Breast epithelium (tissue), 4 donors: ENCODE data around the gene GNLY. TPM values are rescaled to one million over a fixed set of nuclear protein-coding genes. Genes with fewer than 3 reads are reported as not detected.

Source experiments
- DNase-seq, 2 donors: peaks; one replicate each; pipeline ENCODE4 v3.0.0-alpha.2; 2019; ENCODE audit warnings: low spot score in 2 of 2
- H3K27ac ChIP-seq, 2 donors: fragments of 200-600 bp; sonication (generic) in 1 of 2; one replicate each; pipeline ENCODE4 v1.5.1; 2016 to 2019; ENCODE audit warnings: mild to moderate bottlenecking in 1 of 2
- H3K27me3 ChIP-seq, 2 donors: fragments of 200-600 bp; sonication (generic) in 1 of 2; one replicate each; pipeline versions ENCODE4 v1.5.1 to v1.6.0; 2017 to 2019; ENCODE audit warnings: control low read depth in 1 of 2, mild to moderate bottlenecking in 1 of 2
- H3K36me3 ChIP-seq: fragments of 200-600 bp; one replicate; pipeline ENCODE4 v1.5.1; 2019
- H3K4me1 ChIP-seq, 2 donors: fragments of 200-600 bp; sonication (generic); one replicate each; pipeline ENCODE4 v1.5.1; 2016 to 2019; ENCODE audit warnings: control low read depth in 1 of 2
- H3K4me3 ChIP-seq, 3 donors: fragments of 200-600 bp; sonication (generic); 1 replicate in 2 of 3; 2 replicates in 1 of 3; pipeline ENCODE4 v1.5.1; 2016 to 2019; ENCODE audit warnings: mild to moderate bottlenecking in 3 of 3, moderate library complexity in 2 of 3
- H3K9me3 ChIP-seq, 2 donors: fragments of 200-600 bp; sonication (generic) in 1 of 2; one replicate each; pipeline ENCODE4 v1.5.1; 2016 to 2019; ENCODE audit warnings: control low read depth in 1 of 2
- POLR2A ChIP-seq: fragments of 450-650 bp; IDR thresholded peaks from one replicate; pipeline ENCODE4 v1.6.1; 2016; ENCODE audit warnings: antibody characterized with exemption, mild to moderate bottlenecking, moderate library complexity
- POLR2AphosphoS5 ChIP-seq, 3 donors: sonication (generic); formaldehyde crosslinking; IDR thresholded peaks; one replicate each; pipeline ENCODE4 v1.6.1; 2017; ENCODE audit warnings: antibody characterized with exemption in 3 of 3
- intact Hi-C: fragments of 100-400 bp; cut with DNase I; formaldehyde crosslinking; loops from one replicate; pipeline ENCODE4 v1.15.1; 2023; ENCODE audit warnings: low total_unique reads
- total RNA-seq, 3 donors: library from RNA; depleted of rRNA; stranded (reverse); fragments of >200 nt; gene quantifications; one replicate each; pipeline ENCODE4 v1.1.0, GENCODE V29; 2016
- TF ChIP-seq, protein P1 (sequence below), 3 donors: fragments of 450-650 bp; IDR thresholded peaks; one replicate each; pipeline ENCODE4 v1.5.1; 2016 to 2017; ENCODE audit warnings: antibody characterized with exemption in 3 of 3, mild to moderate bottlenecking in 3 of 3, moderate library complexity in 3 of 3

Gene GNLY
- total RNA-seq, 3 donors from 2014 or later: 2.0 to 2.6 (median 2.1) TPM

DNA sequence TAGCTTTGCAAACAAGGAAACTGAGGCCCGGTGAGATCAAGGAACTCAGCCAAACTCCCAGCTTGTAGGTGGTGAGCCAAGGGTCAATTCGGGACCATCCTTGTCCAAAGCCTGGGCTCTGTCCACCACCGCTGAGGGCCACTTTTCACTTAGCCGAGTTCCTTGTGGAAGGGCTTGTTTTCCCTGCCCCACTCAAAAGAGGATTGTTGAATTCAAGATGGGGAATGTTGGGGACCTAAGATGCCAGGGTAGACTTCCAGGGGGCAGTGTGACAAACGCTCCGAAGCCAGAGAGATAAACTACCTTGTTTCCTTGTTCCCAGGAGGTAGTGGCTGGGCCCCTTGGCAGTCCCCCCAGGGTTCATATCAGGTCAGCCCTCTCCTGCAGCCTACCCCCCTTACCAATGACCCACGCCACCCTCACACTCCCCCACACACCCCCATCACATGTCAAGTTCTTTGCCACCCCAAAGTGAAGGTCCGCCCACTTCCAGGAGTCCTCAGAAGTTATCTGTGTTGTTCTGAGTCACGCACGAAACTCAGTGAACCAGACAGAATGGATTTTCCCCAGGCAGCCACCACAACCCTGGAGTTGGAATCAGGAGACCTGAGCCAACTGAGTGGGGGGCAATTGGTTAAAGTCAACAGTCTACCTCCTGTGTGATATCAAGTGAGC lies 49.3 kb downstream of the GNLY start:
- TF ChIP-seq, protein P1, sequence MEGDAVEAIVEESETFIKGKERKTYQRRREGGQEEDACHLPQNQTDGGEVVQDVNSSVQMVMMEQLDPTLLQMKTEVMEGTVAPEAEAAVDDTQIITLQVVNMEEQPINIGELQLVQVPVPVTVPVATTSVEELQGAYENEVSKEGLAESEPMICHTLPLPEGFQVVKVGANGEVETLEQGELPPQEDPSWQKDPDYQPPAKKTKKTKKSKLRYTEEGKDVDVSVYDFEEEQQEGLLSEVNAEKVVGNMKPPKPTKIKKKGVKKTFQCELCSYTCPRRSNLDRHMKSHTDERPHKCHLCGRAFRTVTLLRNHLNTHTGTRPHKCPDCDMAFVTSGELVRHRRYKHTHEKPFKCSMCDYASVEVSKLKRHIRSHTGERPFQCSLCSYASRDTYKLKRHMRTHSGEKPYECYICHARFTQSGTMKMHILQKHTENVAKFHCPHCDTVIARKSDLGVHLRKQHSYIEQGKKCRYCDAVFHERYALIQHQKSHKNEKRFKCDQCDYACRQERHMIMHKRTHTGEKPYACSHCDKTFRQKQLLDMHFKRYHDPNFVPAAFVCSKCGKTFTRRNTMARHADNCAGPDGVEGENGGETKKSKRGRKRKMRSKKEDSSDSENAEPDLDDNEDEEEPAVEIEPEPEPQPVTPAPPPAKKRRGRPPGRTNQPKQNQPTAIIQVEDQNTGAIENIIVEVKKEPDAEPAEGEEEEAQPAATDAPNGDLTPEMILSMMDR (IDR thresholded peaks at IDR 0.05): no peak
- TF ChIP-seq POLR2A (no peak), POLR2AphosphoS5 (IDR thresholded peaks at IDR 0.05) (no peak)
- Histone ChIP-seq H3K27me3 (no peaks in the 10 kb centered on the region), H3K27ac (peak overlapping the region; percentile 95 to 97), H3K9me3 (no peaks in the 10 kb centered on the region), H3K4me3 (peak overlapping the region in 1 of 3 donors; percentile 42), H3K36me3 (no peaks in the 10 kb centered on the region), H3K4me1 (peaks cover 18 to 38% of the 10 kb centered on the region in 2 donors)
- intact Hi-C loops: no loop called here
- no peak for DNase-seq

DNA sequence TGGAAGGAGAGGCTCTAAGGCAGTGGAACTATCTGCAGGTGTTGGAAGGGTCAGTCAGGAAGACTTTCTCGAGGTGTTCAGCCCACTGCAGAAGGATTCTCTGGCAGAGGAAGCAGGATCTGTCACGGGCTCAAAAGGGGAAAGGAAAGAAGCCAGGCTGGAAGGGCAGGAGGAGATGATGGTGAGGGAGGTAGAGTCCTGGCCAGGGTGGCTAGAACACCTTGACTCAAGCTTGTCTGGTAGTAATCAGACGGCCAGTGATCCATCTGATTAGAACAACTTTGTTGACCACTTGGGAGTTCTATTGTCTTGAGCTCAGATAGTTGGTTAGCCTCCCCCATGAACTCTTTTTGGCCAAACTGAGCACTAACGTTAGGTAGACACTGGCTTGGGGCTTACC lies 49.9 kb downstream of the GNLY start:
- intact Hi-C loops: no loop called here
- H3K27me3 ChIP-seq: no peaks in the 10 kb centered on the region
- H3K9me3 ChIP-seq: no peaks in the 10 kb centered on the region
- no peak for DNase-seq
- H3K27ac ChIP-seq: peak overlapping the region; percentile 95 to 97
- H3K4me1 ChIP-seq: peaks cover 18 to 38% of the 10 kb centered on the region in 2 donors
- TF ChIP-seq POLR2AphosphoS5 (IDR thresholded peaks at IDR 0.05): no peak
- TF ChIP-seq, protein P1 (IDR thresholded peaks at IDR 0.05): no peak
- no peak for TF ChIP-seq POLR2A
- H3K36me3 ChIP-seq: no peaks in the 10 kb centered on the region
- no peak overlapping the region for H3K4me3 ChIP-seq

DNA sequence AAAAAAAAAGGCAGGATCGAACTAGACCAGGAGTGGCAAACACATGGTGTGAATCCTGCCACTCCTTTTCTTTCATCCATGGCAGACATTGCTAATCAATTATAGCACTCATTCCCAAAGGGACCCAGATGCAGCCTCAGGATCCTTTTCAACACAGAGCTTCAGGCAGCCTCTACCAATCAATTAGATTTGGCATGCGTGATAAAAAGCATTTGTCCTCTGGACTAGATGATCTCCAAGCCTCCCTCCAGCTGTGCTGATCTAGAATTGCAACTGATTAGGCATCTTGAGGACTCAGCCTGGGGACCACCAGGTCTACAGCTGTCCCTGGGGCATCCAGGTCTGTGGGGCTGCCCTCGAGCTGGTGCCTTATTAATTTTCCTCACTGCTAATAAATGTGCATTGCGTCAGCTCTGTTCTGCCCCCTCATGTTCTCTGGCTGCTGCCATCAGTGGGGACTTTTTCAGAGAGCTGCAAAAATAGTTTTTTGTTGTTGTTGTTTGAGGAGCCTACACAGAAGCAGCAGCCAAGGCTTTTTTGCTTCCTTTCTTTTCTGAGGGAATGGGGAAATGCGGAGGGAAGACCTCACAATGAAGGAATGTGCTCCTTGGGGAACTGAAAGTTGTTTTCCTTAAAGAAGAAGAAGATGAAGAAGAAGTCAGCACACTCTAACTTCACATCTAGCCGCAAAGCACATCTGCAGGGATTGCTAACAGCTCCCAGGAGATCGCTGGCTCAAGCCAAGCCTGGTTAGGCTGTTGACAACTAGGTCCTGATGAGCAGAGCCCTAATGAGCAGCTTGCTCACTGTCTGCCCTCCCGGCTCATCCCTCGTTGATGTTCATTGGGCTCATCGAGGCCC lies 50.8 kb downstream of the GNLY start:
- TF ChIP-seq POLR2A (no peak), POLR2AphosphoS5 (IDR thresholded peaks at IDR 0.05) (peak; percentile 37 to 81 (median 47))
- peaks cover 18 to 38% of the 10 kb centered on the region in 2 donors for H3K4me1 ChIP-seq
- H3K4me3 ChIP-seq: peak overlapping the region in 2 of 3 donors; percentile 5 to 12
- no peaks in the 10 kb centered on the region for H3K36me3 ChIP-seq
- peak in 1 of 2 donors; percentile 62 for DNase-seq
- intact Hi-C loops: no loop called here
- H3K27ac ChIP-seq: peak overlapping the region; percentile 80 to 97
- H3K9me3 ChIP-seq: no peaks in the 10 kb centered on the region
- H3K27me3 ChIP-seq: no peaks in the 10 kb centered on the region

DNA sequence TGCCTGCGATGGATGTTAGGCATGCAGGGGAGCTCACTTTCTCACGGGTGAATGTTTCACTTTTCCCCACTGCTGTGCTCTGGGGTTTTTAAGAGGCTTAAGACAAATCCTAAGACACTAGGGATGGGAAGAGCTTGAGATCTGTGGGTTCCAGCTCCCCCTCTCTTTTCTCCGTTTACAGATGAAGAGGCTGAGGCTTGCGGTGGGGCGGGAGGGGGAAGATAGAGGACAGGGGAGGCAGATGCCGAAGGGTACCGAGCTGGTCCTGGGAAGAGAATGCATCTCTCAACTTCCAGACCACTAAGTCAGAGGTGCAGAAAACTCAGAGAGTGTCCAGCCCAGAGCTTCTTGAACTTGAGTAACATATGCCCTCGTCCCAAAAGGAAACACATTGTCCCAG lies 51.5 kb downstream of the GNLY start:
- Histone ChIP-seq H3K27ac (peak overlapping the region; percentile 80 to 97), H3K4me3 (peak overlapping the region in 2 of 3 donors; percentile 5 to 12), H3K4me1 (peaks cover 18 to 38% of the 10 kb centered on the region in 2 donors), H3K27me3 (no peaks in the 10 kb centered on the region), H3K9me3 (no peaks in the 10 kb centered on the region), H3K36me3 (no peaks in the 10 kb centered on the region)
- no peak for TF ChIP-seq POLR2AphosphoS5 (IDR thresholded peaks at IDR 0.05)
- TF ChIP-seq, protein P1 (IDR thresholded peaks at IDR 0.05): no peak
- TF ChIP-seq POLR2A: no peak
- DNase-seq: no peak
- intact Hi-C loops: no loop called here

DNA sequence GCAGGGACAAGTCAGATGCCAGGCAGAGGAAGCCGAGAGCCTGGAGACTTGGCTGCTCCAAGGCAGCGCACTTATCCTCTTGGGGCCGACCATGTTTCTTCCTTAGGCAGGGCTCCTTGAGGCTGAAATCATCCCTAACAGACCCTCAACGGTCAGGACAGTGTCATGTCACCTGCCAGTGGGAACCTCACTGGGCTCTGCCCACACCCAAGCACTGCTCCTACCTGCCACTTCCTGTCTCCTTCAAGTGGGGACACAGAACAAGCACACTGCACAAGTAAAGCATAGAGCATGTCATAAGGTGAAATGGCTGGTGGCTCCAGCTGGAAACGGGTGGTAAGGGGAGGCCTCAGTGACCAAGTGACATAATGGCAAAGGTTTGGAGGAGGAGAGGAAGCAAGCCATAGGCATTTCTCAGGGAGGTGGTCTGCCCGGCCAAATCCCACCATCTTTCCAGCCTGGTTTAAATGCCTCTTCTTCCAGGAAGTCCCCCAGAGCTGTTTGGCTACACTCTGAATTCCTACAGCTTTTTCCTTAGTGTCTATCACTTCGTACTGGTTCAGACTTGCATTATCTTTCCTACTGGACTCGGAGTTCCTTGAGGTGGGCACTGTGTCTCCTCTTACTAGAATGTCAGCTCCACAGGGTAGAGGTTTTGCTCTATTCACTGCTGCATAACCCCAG lies 52.3 kb downstream of the GNLY start:
- Histone ChIP-seq H3K4me1 (peaks cover 13 to 30% of the 10 kb centered on the region in 2 donors), H3K27ac (peak overlapping the region; percentile 80 to 97), H3K4me3 (no peak overlapping the region), H3K27me3 (no peaks in the 10 kb centered on the region), H3K36me3 (no peaks in the 10 kb centered on the region), H3K9me3 (no peaks in the 10 kb centered on the region)
- TF ChIP-seq POLR2A: no peak
- TF ChIP-seq POLR2AphosphoS5 (IDR thresholded peaks at IDR 0.05): no peak
- TF ChIP-seq, protein P1 (IDR thresholded peaks at IDR 0.05): no peak
- no peak for DNase-seq
- intact Hi-C loops: no loop called here
